ENCODE measurements around the gene ZNF563.
"Not testable (repeated sequence)": the region's sequence is repeated elsewhere in the genome, so short reads cannot be mapped to it uniquely, and the experiment has no call there.

ZNF563 gene

DNA sequence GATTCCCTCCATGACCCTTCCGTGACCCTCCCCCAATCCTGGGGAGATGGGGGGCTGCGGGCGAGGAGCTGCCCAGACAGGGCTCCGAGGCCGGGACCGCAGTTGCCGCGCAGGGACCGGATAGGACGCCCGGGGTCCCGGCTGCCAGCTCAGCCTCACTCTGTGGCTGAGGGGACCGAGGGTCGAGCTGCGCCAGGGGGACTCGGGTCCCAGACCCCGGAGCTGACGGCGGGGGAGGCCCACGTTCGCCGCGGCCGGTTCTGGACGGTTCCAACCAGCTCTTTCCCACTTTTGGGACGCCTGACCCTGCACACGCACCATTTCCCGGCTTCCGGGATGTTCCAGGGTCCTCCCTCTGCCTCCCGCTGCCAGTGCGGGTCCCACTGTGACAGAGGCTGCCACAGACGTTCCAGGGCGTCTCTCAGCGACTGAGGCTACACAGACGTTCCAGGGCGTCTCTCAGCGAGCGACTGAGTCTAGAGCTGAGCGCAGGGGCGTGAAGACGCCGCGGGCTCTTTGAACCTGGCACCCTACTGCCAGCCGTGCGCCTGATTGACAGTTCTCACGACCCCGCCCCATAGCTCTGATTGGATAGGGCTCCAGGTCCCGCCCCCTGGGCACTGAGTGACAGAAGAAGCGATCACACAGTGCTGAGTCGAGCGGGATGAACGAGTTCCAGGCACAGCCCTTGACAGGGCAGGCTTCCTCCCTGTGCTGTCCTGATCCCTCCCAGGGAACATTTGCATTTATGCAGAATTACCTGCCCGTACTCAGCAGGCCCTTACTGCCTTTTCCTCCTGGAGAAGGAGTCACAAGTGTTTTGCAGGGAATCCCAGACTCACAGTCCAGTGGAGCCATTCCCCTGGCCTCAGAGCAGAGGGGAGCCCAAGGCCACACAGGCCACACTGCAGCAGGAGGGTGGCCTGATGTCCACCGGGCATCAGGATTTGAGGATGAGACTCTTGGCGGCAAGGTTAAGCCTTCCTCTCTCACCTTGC lies at the start of gene ZNF563:
Gene ZNF563, minus strand, starts transcription at position 472 of the 998 bp plus-strand sequence. Its CDS starts 151 bp downstream, at position 321.
- peak; percentile 99 for DNase-seq

GRCh38 chr19:12380444-12380737 lies 47.0 kb upstream of the ZNF563 start:
- DNase-seq = no peak

DNA sequence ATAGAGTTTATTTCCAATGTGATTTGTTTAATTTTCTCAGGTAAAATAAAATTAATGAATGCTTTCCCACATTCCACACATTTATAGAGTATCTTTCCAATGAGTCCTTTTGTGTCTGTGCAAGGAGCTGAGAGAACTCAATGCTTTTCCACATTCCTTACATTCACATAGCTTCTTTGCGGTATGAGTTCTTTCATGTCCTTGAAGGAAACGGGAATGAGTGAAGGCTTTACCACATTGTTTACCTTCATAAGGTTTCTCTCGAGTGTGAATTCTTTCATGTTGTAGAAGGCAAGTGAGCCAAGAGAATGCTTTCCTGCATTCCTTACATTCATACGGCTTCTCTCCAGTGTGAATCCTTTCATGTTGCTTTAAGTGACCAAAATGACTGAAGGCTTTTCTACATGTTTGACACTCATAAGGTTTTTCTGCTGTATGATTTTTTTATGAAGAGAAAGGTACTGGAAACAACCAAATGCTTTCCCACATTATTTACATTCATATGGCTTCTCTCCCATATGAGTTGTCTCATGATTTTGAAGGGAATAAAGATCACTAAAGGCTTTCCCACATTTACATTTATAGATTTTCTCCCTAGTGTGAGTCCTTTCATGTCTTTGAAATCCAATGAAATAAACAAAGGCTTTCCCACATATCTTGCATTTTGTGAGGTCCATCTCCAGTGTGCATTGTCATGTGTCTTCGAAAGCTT lies 46.5 kb upstream of the ZNF563 start:
- DNase-seq = no peak

GRCh38 chr19:12374026-12374425 lies 40.6 kb upstream of the ZNF563 start:
- DNase-seq = no peak

DNA sequence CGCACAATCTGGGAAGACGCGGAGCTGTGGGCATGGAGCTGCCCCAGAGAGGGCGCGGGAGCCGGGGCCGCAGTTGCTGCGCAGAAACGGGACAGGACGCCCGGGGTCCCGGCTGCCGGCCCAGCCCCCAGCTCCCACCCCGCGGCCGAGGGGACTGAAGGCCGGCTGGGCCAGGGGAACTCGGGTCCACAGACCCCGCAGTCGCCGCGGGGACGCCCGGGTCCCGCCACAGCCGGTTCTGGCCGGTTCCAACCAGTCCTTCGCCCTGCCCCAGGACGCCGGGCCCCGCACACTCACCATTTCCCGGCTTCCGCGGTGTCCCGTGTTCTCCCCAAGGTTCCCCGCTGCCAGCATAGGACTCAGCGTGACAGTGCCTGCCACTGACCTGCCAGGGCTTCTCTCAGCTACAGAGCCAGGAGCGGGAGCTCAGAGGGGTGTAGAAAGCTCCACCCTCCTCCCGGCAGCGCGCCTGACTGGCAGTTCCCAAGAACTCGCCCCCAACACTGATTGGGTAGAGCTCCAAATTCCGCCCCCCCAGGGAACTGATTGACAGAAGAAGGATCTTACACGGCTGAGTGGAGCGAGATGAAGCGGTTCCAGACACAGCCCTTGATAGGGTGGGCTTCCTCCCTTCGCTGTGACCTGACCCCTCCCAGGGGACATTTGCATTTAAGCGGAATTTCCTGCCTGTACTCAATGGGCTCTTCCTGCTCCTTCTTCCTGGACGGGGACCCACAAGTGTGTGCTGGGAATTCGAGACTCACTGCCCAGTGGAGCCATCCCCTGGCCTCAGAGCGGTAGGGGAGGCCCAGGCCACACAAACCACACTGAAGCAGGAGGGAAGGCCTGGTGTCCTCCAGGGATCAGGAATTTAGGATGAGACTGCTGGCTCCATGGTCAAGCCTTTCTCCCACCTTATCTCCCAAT lies 32.1 kb upstream of the ZNF563 start, which contains the start of gene ZNF442:
Gene ZNF442, minus strand, starts transcription at position 448 of the 927 bp plus-strand sequence. CDS start 2,052 bp downstream, outside the sequence.
- DNase-seq = peak; percentile 88

DNA sequence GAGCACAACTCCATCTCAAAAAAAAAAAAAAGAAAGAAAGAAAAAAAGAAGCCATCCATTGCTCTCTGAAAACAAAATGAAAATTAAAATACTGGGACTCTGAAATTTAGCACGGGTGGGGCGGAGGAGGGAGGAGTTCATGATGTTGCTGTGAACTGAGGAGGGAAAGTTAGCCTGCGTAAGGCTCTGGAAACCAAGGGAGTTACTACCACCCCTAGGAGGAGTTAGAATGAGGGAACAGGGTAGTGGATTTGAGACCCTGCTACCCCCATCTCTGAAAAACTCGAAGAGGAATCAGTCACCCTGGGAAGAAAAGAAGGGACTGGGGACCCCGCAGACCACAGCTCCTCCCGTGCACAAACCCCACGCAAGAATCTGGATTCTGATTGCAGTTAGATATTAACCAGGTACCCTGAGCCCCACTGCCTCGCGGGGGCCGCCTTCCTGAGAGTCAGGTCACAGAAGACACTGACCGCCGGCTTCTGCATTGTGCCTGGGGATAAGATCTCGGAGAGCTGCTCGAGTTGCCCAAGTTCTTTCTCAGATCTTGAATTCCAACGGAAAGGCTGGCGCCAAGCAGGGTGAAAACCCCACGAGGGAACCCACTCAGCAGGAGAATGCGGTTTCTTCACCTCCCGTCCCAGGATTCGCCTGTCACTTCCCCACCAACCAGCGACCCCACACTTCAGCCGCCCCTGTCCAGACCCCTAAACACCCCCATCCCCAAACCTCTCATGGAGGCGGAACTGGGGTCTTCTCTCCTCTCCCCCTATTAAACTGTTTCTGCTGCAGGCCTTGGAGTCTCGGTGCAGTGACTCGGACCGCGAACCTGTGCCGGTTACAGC lies 31.2 kb upstream of the ZNF563 start:
- DNase-seq = peak; percentile 12

- not testable (repeated sequence) for DNase-seq
These were observed 28.8 kb upstream of the ZNF563 start for GRCh38 chr19:12362236-12362635.

GRCh38 chr19:12353375-12353774 lies 19.9 kb upstream of the ZNF563 start:
- no peak for DNase-seq

- no peak for DNase-seq
These were observed 17.4 kb upstream of the ZNF563 start for GRCh38 chr19:12350890-12351197.

DNA sequence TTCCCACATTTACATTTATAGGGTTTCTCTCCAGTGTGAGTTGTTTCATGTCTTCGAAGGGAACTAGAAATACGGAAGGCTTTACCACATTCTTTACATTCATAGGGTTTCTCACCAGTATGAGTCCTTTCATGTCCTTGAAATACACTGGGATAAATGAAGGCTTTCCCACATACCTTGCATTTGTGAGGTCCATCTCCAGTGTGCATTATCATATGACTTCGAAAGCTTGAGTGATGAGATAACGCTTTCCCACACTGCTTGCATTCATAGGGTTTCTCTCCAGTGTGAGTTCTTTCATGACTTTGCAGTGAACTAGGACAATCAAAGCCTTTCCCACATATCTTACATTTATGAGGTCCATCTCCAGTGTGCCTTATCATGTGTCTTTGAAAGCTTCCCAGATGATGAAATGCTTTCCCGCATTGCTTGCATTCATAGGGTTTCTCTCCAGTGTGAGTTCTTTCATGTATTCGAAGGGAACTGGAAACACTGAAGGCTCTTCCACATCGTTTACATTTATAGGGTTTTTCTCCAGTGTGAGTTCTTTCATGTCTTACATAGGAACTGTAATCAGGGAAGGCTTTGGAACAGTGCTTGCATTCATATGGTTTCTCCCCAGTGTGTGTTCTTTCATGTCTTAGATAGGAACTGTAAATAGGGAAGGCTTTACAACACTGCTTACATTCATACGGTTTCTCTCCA lies 16.9 kb upstream of the ZNF563 start:
- DNase-seq = no peak

DNA sequence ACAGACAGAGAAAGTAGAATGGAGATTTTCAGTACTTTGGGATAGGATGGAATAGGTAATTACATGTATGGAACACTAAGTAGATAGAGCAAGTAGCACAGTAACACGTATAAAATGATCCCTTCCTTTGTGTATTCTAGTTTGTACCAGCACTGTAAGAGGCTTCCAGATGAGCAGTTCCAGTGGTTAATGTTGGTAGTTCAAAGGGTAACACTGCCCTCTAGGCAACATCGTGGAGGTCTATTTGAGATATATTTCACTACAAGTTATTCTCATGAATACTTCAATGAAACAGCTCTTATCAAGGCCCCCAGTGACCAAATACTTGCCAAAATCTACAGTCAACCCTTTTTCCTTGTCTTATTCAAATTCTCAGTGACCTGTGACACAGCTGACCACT lies 13.5 kb upstream of the ZNF563 start:
- DNase-seq = peak; percentile 48

DNA sequence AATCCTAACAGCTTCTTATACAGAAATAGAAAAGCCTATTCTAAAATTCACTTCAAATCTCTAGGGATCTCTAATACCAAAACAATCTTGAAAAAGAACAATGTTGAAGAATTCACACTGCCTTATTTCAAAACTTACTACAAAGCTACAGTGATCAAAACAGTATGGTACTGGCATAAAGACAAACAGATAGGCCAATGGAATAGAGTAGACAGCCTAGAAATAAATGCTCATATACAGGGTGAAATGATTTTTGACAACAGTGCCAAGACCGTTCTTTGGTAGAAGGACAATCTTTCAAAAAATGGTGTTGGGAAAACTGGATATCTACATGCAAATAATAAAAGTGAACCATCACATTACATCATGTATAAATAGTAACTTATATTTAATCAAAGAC lies 11.8 kb upstream of the ZNF563 start:
- DNase-seq = no peak

DNA sequence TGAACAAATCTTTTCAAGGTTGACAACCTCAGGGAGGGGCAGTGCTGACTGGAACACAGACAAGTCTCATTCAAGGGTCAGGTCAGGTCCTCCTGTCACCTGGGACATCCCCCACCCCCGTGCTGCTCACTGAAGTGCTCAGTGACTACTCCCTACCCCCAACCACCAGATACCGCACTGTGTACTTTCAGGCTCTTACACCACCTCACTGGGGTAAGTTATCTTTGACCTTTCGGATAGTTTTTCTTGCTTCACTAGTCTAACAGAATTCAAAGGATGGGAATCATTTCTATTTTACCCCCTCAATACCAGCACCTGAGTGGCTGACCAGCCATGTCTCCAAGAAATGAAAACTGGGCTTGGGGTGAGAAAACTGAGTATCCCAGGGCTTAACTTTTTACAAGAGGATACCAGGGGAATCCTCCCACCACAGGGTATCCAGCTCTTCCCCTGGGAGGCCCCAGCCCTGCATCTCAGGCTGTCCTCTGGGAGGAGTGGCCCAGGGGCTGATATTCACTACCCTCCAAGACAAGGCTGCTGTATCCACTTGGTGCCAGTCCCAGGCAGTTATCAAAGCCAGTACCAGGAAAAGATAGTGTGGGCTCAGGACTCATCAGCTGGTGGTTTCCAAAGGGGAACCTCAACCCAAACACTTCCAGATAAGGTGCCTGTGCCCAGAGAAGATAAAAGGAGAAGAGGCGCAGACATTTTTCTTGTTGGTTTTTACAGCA lies 2.1 kb downstream of the ZNF563 start:
- peak; percentile 50 for DNase-seq

- DNase-seq = no peak
These were observed 3.1 kb downstream of the ZNF563 start for GRCh38 chr19:12330340-12330739.

GRCh38 chr19:12325690-12326089 lies 7.7 kb downstream of the ZNF563 start:
- DNase-seq = no peak

GRCh38 chr19:12318782-12319413 lies 14.5 kb downstream of the ZNF563 start:
- no peak for DNase-seq

GRCh38 chr19:12314553-12314952 lies 18.9 kb downstream of the ZNF563 start:
- no peak for DNase-seq

DNA sequence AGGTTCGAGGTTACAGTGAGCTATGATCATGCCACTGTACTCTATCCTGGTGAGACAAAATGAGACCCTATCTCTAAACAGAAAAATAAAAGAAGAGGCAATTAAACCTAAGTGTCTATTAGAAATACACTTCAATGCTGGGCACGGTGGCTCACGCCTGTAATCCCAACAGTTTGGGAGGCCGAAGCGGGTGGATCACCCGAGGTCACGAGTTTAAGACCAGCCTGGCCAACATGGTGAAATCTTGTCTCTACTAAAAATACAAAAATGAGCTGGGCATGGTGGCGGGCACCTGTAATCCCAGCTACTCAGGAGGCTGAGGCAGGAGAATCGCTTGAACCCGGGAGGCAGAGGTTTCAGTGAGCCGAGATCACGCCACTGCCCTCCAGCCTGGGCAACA lies 24.5 kb downstream of the ZNF563 start:
- not testable (repeated sequence) for DNase-seq

- DNase-seq = no peak
These were observed 38.2 kb downstream of the ZNF563 start for GRCh38 chr19:12295191-12295590.
